ENCODE measurements around the gene NYNRIN. TPM values are rescaled to one million over a fixed set of nuclear protein-coding genes. Genes with fewer than 3 reads are reported as not detected.

Gene NYNRIN
- total RNA-seq, 1 experiment from 2014 or later = not detected

- H3K4me2 ChIP-seq (ENCODE audit: low read depth, low read length, poor library complexity, severe bottlenecking) = no peak overlapping the region
- H2AFZ ChIP-seq (ENCODE audit: low read length) = no peak overlapping the region
These were observed 1.4 kb downstream of the NYNRIN start for GRCh38 chr14:24399999-24400718.

GRCh38 chr14:24401810-24402702, 3.3 kb downstream of the NYNRIN start:
- no peaks in the 10 kb centered on the region for H3K9me2 ChIP-seq (replicated peaks; ENCODE audit: insufficient read depth, low read length)
- H3K4me1 ChIP-seq (ENCODE audit: low read length) = no peaks in the 10 kb centered on the region
- no peak overlapping the region for H3K27ac ChIP-seq (ENCODE audit: low read length)
- H3K27me3 ChIP-seq (ENCODE audit: low read length) = no peaks in the 10 kb centered on the region
- H4K20me1 ChIP-seq (ENCODE audit: insufficient read depth, low read depth, low read length) = no peaks in the 10 kb centered on the region
- no peak overlapping the region for H3K4me2 ChIP-seq (ENCODE audit: low read depth, low read length, poor library complexity, severe bottlenecking)
- no peak overlapping the region for H3K9ac ChIP-seq (ENCODE audit: low read length)
- no peak for DNase-seq
- no peaks in the 10 kb centered on the region for H3K79me2 ChIP-seq (ENCODE audit: low read length)
- H3K9me3 ChIP-seq (ENCODE audit: low read length) = no peaks in the 10 kb centered on the region
- no peak overlapping the region for H3K4me3 ChIP-seq (ENCODE audit: low read length)
- H3K36me3 ChIP-seq (ENCODE audit: insufficient read depth, low read length) = no peaks in the 10 kb centered on the region
- no peak overlapping the region for H2AFZ ChIP-seq (ENCODE audit: low read length)

More at GRCh38 chr14:24399999-24400718, 1.4 kb downstream of the NYNRIN start:
- Histone ChIP-seq H3K9me2 (replicated peaks; ENCODE audit: insufficient read depth, low read length) (no peaks in the 10 kb centered on the region), H3K9me3 (ENCODE audit: low read length) (no peaks in the 10 kb centered on the region), H3K79me2 (ENCODE audit: low read length) (no peaks in the 10 kb centered on the region), H3K9ac (ENCODE audit: low read length) (no peak overlapping the region), H3K4me3 (ENCODE audit: low read length) (no peak overlapping the region), H3K27ac (ENCODE audit: low read length) (no peak overlapping the region), H3K27me3 (ENCODE audit: low read length) (no peaks in the 10 kb centered on the region; the same call in 1 of the 2 replicates), H4K20me1 (ENCODE audit: insufficient read depth, low read depth, low read length) (no peaks in the 10 kb centered on the region), H3K4me1 (ENCODE audit: low read length) (no peaks in the 10 kb centered on the region), H3K36me3 (ENCODE audit: insufficient read depth, low read length) (no peaks in the 10 kb centered on the region)
- no peak for DNase-seq

- no peak overlapping the region for H3K4me3 ChIP-seq (ENCODE audit: low read length)
These were observed 4.6 kb downstream of the NYNRIN start for GRCh38 chr14:24403294-24403998.

GRCh38 chr14:24404814-24405213, 6.0 kb downstream of the NYNRIN start:
- DNase-seq = no peak
- H3K36me3 ChIP-seq (ENCODE audit: insufficient read depth, low read length) = no peaks in the 10 kb centered on the region
- no peaks in the 10 kb centered on the region for H3K4me1 ChIP-seq (ENCODE audit: low read length)
- no peaks in the 10 kb centered on the region for H3K9me3 ChIP-seq (ENCODE audit: low read length)
- H4K20me1 ChIP-seq (ENCODE audit: insufficient read depth, low read depth, low read length) = no peaks in the 10 kb centered on the region
- no peak overlapping the region for H3K27ac ChIP-seq (ENCODE audit: low read length)
- H3K9ac ChIP-seq (ENCODE audit: low read length) = no peak overlapping the region
- no peaks in the 10 kb centered on the region for H3K9me2 ChIP-seq (replicated peaks; ENCODE audit: insufficient read depth, low read length)
- no peak overlapping the region for H2AFZ ChIP-seq (ENCODE audit: low read length)
- no peak overlapping the region for H3K4me2 ChIP-seq (ENCODE audit: low read depth, low read length, poor library complexity, severe bottlenecking)
- H3K79me2 ChIP-seq (ENCODE audit: low read length) = no peaks in the 10 kb centered on the region
- H3K27me3 ChIP-seq (ENCODE audit: low read length) = no peaks in the 10 kb centered on the region
- no peak overlapping the region for H3K4me3 ChIP-seq (ENCODE audit: low read length)

More at GRCh38 chr14:24403294-24403998, 4.6 kb downstream of the NYNRIN start:
- H3K27ac ChIP-seq (ENCODE audit: low read length) = no peak overlapping the region
- DNase-seq = no peak
- H3K9ac ChIP-seq (ENCODE audit: low read length) = no peak overlapping the region
- no peaks in the 10 kb centered on the region for H4K20me1 ChIP-seq (ENCODE audit: insufficient read depth, low read depth, low read length)
- H3K27me3 ChIP-seq (ENCODE audit: low read length) = no peaks in the 10 kb centered on the region
- no peaks in the 10 kb centered on the region for H3K9me3 ChIP-seq (ENCODE audit: low read length)
- no peaks in the 10 kb centered on the region for H3K4me1 ChIP-seq (ENCODE audit: low read length)
- no peak overlapping the region for H2AFZ ChIP-seq (ENCODE audit: low read length)
- no peaks in the 10 kb centered on the region for H3K79me2 ChIP-seq (ENCODE audit: low read length)
- no peak overlapping the region for H3K4me2 ChIP-seq (ENCODE audit: low read depth, low read length, poor library complexity, severe bottlenecking)
- H3K36me3 ChIP-seq (ENCODE audit: insufficient read depth, low read length) = no peaks in the 10 kb centered on the region
- H3K9me2 ChIP-seq (replicated peaks; ENCODE audit: insufficient read depth, low read length) = no peaks in the 10 kb centered on the region

- no peaks in the 10 kb centered on the region for H3K4me1 ChIP-seq (ENCODE audit: low read length)
- no peak overlapping the region for H2AFZ ChIP-seq (ENCODE audit: low read length)
- H3K4me2 ChIP-seq (ENCODE audit: low read depth, low read length, poor library complexity, severe bottlenecking) = no peak overlapping the region
- H4K20me1 ChIP-seq (ENCODE audit: insufficient read depth, low read depth, low read length) = no peaks in the 10 kb centered on the region
- no peaks in the 10 kb centered on the region for H3K36me3 ChIP-seq (ENCODE audit: insufficient read depth, low read length)
- no peak overlapping the region for H3K27ac ChIP-seq (ENCODE audit: low read length)
- no peak for DNase-seq
- no peaks in the 10 kb centered on the region for H3K9me2 ChIP-seq (replicated peaks; ENCODE audit: insufficient read depth, low read length)
- no peak overlapping the region for H3K4me3 ChIP-seq (ENCODE audit: low read length)
- H3K79me2 ChIP-seq (ENCODE audit: low read length) = no peaks in the 10 kb centered on the region
- no peak overlapping the region for H3K9ac ChIP-seq (ENCODE audit: low read length)
- no peaks in the 10 kb centered on the region for H3K27me3 ChIP-seq (ENCODE audit: low read length)
- no peaks in the 10 kb centered on the region for H3K9me3 ChIP-seq (ENCODE audit: low read length)
These were observed 7.6 kb downstream of the NYNRIN start for GRCh38 chr14:24406416-24406815.

- no peak overlapping the region for H3K27ac ChIP-seq (ENCODE audit: low read length)
- H3K4me2 ChIP-seq (ENCODE audit: low read depth, low read length, poor library complexity, severe bottlenecking) = no peak overlapping the region
- H3K9me3 ChIP-seq (ENCODE audit: low read length) = no peaks in the 10 kb centered on the region
- no peak for DNase-seq
- H3K9ac ChIP-seq (ENCODE audit: low read length) = no peak overlapping the region
- H3K4me1 ChIP-seq (ENCODE audit: low read length) = no peaks in the 10 kb centered on the region
- H3K36me3 ChIP-seq (ENCODE audit: insufficient read depth, low read length) = no peaks in the 10 kb centered on the region
- H3K27me3 ChIP-seq (ENCODE audit: low read length) = no peaks in the 10 kb centered on the region
- no peaks in the 10 kb centered on the region for H3K9me2 ChIP-seq (replicated peaks; ENCODE audit: insufficient read depth, low read length)
- H3K4me3 ChIP-seq (ENCODE audit: low read length) = no peak overlapping the region
- no peaks in the 10 kb centered on the region for H3K79me2 ChIP-seq (ENCODE audit: low read length)
- H4K20me1 ChIP-seq (ENCODE audit: insufficient read depth, low read depth, low read length) = no peaks in the 10 kb centered on the region
- no peak overlapping the region for H2AFZ ChIP-seq (ENCODE audit: low read length)
These were observed 9.0 kb downstream of the NYNRIN start for GRCh38 chr14:24407608-24408325.

- Histone ChIP-seq H4K20me1 (ENCODE audit: insufficient read depth, low read depth, low read length) (no peaks in the 10 kb centered on the region), H3K27me3 (ENCODE audit: low read length) (no peaks in the 10 kb centered on the region), H3K4me1 (ENCODE audit: low read length) (no peaks in the 10 kb centered on the region), H3K9me2 (replicated peaks; ENCODE audit: insufficient read depth, low read length) (no peaks in the 10 kb centered on the region), H2AFZ (ENCODE audit: low read length) (no peak overlapping the region), H3K4me2 (ENCODE audit: low read depth, low read length, poor library complexity, severe bottlenecking) (no peak overlapping the region), H3K79me2 (ENCODE audit: low read length) (no peaks in the 10 kb centered on the region), H3K9ac (ENCODE audit: low read length) (no peak overlapping the region), H3K27ac (ENCODE audit: low read length) (no peak overlapping the region), H3K36me3 (ENCODE audit: insufficient read depth, low read length) (no peaks in the 10 kb centered on the region), H3K4me3 (ENCODE audit: low read length) (no peak overlapping the region), H3K9me3 (ENCODE audit: low read length) (no peaks in the 10 kb centered on the region)
- DNase-seq = no peak
These were observed 10.0 kb downstream of the NYNRIN start for GRCh38 chr14:24408764-24409163.
